GM12801 (cell line): ENCODE data around the gene NDRG3.

Experiments
- TF ChIP-seq, protein P1 (sequence below): IDR thresholded peaks from one replicate; pipeline ENCODE4 v1.5.1; 2011; ENCODE audit warnings: control low read depth; ENCODE audit not compliant: insufficient read length; ENCODE audit errors: extremely low read depth

NDRG3 gene

DNA sequence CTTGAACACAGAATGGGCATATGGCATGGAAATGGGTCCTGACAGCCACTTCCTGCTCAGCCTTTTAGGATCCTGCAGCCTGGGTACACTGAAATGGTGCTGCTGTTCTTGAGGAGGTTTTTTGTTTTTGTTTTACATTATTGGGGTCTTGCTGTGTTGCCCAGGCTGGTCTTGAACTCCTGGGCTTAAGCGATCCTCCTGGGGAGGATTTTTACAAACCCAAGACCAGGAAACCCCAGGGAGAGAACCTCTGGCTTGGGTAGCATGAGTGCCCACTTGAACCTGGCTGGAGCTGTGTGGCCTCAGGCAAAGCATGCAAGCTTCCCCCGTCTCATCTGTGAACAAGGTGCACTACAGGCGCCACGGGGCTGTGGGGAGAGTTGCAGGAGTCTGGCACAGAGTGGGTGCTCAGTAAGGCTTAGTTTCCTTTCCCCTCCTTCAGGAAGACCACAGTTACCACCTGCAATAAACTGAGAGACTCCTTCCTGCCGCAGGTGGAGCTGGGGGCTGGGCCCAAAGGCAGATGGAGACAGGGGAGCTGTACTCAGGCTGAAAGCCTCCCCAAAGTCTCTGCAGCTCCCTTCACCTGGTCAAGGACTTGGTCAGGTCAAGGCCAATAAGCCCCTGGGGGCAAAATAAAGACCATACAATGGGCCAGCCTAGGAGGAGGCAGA lies 101.7 kb downstream of the NDRG3 start:
- TF ChIP-seq, protein P1, sequence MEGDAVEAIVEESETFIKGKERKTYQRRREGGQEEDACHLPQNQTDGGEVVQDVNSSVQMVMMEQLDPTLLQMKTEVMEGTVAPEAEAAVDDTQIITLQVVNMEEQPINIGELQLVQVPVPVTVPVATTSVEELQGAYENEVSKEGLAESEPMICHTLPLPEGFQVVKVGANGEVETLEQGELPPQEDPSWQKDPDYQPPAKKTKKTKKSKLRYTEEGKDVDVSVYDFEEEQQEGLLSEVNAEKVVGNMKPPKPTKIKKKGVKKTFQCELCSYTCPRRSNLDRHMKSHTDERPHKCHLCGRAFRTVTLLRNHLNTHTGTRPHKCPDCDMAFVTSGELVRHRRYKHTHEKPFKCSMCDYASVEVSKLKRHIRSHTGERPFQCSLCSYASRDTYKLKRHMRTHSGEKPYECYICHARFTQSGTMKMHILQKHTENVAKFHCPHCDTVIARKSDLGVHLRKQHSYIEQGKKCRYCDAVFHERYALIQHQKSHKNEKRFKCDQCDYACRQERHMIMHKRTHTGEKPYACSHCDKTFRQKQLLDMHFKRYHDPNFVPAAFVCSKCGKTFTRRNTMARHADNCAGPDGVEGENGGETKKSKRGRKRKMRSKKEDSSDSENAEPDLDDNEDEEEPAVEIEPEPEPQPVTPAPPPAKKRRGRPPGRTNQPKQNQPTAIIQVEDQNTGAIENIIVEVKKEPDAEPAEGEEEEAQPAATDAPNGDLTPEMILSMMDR: no peak

GRCh38 chr20:36642136-36642535 lies 103.8 kb downstream of the NDRG3 start:
- TF ChIP-seq, protein P1: no peak

DNA sequence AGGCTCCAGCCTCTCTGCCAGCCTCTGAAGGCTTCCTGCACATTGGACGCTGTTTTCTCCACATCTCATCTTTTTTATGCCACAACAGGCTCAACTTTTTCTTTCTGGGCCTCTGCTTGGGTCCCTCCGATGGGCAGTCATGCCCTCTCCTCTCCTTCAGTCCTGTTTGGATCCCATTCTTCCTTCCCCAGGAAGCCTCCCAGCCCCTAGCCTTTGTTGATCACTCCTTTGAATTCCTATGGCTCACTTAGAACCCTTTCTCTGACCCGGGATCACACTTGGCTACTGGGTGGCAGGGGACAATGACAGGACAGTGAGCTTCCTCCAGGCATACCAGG lies 104.4 kb downstream of the NDRG3 start:
- TF ChIP-seq, protein P1: no peak

DNA sequence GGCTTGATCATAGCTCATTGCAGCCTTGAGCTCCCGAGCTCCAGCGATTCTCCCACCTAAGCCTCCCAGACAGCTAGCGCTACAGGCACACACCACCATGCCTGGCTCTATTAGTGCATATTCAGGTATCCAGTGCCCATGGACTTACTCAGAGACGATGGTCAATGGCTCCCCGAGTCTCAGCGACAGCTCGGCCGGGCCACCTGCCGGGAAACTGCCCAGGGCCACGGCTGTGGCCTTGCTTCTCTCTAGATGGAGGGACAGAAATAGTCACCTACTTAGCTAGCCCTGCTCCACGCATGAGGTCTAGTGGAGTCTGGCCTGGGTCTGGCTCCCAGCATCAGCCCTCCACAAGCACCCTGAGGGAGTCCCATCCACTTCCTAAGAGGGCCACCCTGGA lies 111.5 kb downstream of the NDRG3 start:
- TF ChIP-seq, protein P1: no peak

DNA sequence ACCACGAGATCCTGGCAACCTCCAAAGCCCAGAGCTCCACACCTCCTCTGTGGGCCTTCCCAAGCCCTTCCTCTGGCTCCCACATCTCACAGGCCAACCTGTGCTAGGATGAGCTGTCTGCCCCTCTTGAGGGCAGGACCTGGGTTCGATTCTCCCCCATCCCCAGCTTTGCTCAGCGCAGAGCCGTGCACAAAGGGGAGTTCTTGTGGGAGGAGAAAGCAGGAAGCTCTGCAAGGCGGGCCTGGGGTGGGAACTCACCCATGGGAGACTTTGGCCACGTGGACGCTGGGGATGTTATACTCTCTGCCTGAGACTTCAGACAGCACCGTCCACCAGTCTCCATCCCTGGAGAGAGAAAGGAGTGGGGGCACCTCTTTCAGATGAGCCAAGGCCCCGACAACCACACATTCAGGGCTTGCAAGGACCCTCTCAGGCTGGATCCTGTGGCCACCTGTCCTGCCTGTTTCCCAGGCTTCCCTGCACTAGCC lies 112.6 kb downstream of the NDRG3 start:
- TF ChIP-seq, protein P1: no peak

DNA sequence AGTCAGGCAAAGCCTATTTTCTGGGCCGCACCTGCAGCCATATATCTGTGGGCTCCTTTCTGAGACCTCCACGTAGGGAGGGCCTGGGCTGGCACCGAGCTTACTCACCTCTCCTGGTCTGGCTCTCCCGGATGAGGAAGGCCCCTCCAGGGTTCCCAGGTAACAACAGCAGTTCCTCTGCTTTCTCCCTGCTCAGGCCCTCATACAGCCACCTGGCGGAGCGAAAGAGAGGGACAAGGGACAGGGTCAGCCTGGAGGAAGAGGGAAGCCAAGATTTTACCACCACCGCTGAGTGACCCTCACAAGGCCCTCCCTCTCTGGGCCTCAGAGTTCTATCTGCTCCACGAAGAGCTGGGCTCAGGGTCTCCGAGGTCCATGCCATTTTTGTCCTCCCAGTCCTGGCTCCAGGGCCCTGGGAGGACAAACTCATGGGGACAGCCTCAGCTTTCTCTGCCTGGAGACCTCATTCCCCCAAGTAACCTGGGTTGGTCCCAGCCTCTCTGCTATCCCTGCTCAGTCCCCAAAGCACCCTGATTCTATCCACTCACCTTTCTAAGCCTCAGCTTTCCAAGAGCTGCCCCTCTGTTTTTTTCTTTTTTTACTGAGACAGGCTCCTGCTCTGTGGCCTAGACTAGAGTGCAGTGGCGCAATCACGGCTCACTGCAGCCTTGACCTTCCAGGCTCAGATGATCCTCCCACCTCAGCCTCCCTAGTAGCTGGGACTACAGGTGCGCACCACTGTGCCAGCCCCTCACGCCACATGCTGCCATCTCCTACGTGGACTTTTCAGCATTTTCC lies 113.2 kb downstream of the NDRG3 start:
- TF ChIP-seq, protein P1: no peak

DNA sequence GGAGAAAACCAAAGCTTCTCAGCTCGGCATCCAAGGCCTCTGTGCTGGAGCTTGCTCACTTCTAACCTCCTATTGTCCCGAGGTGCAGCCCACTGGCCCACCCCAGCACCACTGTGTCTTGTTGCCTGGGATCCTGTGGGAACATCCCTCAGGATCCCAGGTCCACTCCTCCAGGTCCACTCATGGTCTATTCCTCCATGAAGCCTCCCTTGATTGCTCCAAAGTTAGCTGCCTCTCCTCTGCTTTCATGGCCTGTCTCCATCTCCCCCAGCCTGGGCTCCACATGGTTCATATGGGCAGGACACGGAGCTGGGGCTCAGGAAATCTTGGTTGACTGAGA lies 113.8 kb downstream of the NDRG3 start:
- TF ChIP-seq, protein P1: no peak
